ENCODE measurements around the gene UBALD2.

GRCh38 chr17:76273445-76274111, 8.4 kb downstream of the UBALD2 start:
- TF ChIP-seq POLR2A (IDR thresholded peaks at IDR 0.05) (no peak), CTCF (IDR thresholded peaks at IDR 0.05) (no peak)
